Activated CD4-positive, alpha-beta T cell treated with anti-CD3 and anti-CD28 coated beads, Interleukin-2, Interleukin-6, amounts not matched to agents 100 ng/mL and 50 ng/mL, durations not matched to agents 16 hours and 8 hours (primary cell): ENCODE measurements around the gene DDX17.

Experiments used
- DNase-seq: peaks from one replicate; pipeline ENCODE4 v3.0.0-alpha.2; 2020

The DDX17 gene

GRCh38 chr22:38464992-38465672, 41.0 kb downstream of the DDX17 start:
- DNase-seq = no peak

GRCh38 chr22:38462960-38463784, 42.9 kb downstream of the DDX17 start:
- DNase-seq = no peak

DNA sequence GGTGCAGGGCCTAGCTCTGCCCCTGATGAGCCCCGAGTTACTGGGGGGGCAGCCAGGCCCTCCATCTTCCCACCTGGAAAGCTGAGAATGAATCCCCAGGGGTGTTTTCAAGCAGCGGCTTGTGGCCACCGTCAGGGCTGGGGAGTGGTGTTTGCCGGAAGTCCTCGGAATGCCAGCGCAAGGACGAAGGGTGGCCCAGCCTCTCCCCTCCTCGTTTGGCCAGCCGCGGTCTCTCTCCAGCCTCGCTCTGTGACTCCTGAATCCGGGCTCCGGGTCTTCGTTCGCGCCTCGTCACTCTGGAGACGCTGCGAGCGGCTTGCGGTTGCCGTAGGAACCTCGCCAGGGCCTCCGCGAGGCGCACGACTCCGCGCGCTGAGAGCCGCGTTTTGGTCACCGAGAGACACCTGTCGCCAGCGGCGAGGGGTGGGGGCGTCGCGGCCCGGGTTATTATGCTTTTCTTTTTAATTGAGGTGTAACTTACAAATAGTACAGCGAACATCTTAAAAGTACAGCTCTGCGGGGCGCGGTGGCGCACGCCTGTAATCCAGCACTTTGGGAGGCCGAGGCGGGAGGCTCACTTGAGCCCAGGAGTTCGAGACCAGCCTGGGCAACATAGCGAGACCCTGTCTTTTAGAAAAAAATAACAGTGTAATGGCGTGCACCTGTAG, 44.6 kb downstream of the DDX17 start:
- DNase-seq = peak; percentile 73

DNA sequence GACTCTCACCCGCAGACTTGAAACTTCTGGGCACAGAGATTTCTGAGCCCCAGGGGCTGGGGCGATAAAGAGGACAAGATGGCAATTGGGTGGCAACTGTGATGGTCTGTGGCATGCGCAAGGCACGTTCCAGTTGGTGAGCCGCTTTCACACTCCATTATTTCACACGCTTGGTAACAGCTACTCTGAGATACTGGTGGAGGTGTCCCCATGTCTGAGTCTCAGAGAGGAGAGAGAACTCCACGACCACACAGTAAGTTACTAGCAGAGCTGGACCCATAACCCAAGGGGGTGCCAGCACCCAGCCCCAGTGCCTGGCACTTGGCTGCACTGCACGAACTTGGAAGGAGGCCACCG, 45.1 kb downstream of the DDX17 start:
- no peak for DNase-seq

- DNase-seq = no peak
These were observed 45.7 kb downstream of the DDX17 start for GRCh38 chr22:38460426-38460840.

DNA sequence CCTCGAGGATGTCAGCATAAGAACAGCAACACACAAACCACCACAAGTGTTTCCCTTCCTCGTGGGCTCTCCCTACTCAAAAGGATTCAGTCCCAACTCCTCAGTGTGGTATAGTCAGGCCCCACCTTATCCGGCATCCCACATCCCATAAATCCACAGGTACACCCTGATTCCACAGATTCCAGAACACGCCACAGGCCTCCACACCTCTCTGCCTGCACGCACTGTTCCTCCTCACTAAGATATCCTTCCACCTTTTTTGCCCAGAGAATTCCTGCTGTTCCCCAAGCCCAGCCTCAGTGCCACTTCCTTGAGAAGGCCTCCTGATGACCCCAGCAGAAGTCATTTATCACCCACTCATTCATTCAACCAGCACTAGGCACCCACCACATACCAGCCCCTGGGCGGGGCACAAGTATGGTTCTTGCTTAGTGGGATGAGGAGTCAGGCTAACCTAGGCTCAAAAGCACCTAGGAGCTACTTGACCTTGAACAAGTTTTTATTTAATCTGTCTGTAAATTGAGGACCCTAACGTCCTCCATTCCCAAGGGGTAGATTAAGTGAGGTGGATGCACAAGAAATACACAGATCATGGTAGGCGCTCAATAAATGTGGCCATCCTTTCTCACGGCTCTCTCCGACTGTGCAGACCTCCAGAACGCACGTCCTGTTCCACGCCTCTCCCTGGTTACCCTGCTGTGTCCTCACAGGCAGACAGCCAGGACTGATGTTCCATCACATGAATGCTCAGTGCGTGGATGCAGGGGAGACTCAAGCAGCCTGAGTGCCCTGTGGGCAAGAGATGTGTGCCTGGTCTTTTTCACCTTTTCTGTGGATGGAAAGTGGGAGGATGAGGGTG, 49.0 kb downstream of the DDX17 start:
- no peak for DNase-seq

DNA sequence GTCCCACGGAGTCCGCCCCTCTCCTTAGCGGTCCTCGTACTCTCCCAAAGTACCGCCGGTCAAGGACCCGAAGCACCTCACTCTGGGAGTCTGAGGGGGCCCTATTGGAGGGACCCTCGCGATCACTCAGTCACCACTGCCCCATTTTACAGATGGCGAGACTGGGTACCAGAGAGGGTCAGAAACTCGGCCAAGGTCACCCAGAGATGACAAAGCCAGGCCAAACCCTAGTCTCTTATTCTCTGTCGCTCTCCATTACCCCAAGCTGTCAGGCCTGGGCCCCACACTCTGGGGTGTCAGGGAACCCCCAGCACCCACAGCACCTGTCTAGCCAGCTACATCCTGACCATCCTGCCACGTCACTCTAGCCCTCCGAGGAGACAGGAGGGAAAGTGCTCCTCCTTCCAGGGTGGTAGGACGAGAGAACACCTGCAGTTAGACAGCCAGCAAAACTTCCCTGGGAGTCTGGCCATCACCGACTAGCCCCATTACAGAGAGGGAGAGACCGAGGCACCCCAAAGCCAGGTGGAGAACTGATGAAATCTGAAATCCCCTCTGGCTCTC, 49.8 kb downstream of the DDX17 start:
- DNase-seq = no peak

GRCh38 chr22:38455530-38456271, 50.4 kb downstream of the DDX17 start:
- DNase-seq = no peak

- no peak for DNase-seq
These were observed 51.0 kb downstream of the DDX17 start, which contains the start of gene KCNJ4 for GRCh38 chr22:38455076-38455529. KCNJ4 (minus strand) TSS chr22:38455199; CDS start chr22:38428132, 27,067 bp downstream.

- DNase-seq = no peak
These were observed 51.6 kb downstream of the DDX17 start for GRCh38 chr22:38454353-38455075.

DNA sequence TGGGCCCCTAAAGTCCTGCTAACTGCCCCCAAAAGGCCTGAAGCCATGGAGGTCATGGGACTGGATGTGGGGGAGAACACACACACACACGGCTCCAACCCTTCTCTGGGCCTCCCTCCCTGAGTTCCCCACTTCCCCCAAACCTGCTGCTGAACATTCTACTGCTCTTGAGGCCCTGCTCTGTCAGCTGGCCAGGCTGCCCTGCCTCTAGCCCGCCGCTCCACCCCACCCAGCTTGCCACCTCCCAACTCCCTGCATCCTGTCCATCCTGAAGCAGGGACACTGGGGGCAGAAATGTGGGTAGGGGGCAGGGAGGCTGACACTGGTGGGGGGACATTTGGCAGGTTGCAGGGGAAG, 52.1 kb downstream of the DDX17 start:
- DNase-seq = no peak

- DNase-seq = no peak
These were observed 52.9 kb downstream of the DDX17 start for GRCh38 chr22:38453066-38453672.

DNA sequence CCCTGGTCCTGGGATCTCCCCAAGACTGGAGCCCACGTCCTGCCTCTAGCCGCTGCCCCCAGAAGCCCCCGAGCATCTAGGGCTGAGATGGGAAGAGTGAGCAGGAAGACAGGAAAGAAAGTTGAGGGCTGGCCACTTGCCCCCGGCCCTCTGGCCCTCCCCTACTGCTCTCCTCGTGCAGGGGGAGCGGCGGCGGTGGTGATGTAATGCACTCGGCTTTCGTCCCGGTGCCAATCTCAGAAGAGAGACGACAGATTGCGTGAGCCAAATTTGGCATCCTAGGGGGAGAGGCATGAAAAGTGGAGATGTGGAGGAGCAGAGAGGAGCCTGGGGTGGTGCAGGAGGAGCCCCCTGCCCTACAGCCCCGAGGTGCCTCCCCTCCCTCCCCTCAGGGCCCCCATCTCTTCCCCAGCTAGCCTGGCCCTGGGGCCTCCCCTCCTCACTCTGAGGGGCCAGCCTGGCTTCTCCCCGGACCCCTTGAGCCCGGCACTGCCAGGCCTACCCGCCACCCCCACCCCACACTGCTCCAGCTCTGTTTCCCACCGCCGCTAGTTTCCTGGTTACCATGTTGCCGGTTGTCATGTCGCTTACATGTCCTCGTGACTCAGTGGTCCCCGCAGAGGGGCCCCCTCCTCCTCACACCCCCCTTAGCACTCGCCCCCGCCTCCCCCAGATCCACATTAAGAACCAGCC, 53.6 kb downstream of the DDX17 start:
- no peak for DNase-seq

DNA sequence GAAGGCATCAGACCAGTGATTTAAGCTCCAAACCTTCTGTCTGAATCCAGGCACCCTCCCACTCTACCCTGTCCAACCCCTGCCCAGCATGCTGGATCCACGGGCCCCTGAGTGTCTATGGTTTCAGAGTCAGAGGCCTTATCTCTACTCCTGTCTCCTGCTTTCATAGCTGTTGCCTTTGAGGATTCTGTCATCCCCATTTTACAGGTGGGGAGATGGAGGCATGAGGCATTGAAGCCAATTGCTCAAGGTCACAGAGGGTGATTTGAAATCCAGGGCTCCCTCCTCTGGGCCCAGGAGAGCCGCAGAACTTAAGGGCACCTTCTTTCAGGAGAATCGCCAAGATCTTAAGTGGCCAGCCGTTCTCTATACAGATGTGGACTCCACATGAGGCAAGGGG, 54.2 kb downstream of the DDX17 start:
- DNase-seq = no peak

DNA sequence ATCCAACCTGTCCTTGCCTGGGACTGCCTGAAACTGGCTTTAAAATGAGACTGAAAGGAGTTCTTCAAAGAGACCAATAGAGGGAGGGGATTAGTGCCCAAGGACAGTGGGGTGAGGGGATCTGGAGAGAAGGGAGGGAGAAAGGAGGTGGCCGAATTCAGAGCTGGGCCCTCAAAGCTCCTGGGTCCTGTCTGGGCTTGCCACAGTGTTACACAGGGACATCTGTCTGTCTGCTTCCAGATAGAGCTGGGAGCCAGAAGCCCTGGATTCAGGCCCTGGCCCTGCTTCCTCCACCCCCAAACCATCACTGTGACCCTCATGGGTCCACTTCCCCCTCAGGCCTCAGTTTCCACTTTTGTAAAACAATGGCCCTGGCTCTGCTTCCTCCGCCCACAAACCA, 54.7 kb downstream of the DDX17 start:
- no peak for DNase-seq

GRCh38 chr22:38450234-38450797, 55.8 kb downstream of the DDX17 start:
- DNase-seq = no peak

GRCh38 chr22:38449776-38450175, 56.3 kb downstream of the DDX17 start:
- DNase-seq = no peak

DNA sequence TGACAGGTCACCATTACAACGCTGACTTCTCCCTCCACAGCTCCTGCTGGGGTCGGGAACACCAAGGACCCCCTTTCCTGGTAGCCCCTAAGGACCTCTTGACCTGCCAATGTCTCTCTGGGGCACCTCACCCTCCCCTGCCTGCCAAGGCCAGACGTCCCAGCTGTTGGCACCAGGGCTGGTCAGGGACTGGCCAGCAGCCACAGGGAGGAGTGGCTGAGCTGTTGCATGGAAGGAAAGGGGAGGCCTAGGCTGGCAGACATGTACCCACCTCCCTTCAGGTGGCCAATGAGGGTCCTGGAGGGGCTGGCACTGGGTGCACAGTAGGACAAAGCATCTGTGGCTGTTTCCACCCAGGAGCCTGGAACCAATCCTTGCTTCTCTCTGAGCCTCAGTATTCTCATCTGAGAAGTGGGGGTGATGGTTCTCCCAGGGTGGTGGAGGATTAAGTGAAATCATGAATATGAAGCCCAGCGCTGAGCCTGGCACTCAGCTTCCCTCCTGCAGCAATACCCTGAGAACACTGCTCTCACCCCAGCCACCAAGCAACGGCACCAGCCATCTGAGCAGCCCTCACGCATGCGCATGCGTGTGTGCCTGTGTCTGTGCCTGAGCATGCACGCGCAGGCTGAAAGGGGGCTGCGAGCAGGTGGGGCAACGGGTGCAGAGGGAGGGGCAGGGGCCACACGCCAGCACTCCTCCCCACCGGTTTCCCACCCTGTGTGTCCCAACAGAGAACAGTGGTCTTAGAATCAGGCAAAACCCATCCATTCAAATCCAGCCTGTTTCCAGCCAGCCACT, 57.0 kb downstream of the DDX17 start:
- DNase-seq = no peak
